Activated T-cell treated with anti-CD3 and anti-CD28 coated beads, Interleukin-2, amount 50 U/mL, for 1 hour (primary cell): Measurements from ENCODE around the gene CASKIN2.
A peak's percentile ranks its signal among the peaks of the same experiment; 100 is the strongest.

Source experiments
- DNase-seq: peaks from one replicate; pipeline ENCODE4 v3.0.0-alpha.2; 2020

CASKIN2 gene

GRCh38 chr17:75548813-75549212 lies 33.5 kb upstream of the CASKIN2 start:
- DNase-seq, result no peak

GRCh38 chr17:75547091-75547490 lies 31.8 kb upstream of the CASKIN2 start:
- no peak for DNase-seq

GRCh38 chr17:75546181-75546580 lies 30.8 kb upstream of the CASKIN2 start:
- no peak for DNase-seq

GRCh38 chr17:75544250-75544649 lies 28.9 kb upstream of the CASKIN2 start:
- no peak for DNase-seq

GRCh38 chr17:75542728-75543336 lies 27.5 kb upstream of the CASKIN2 start:
- DNase-seq, result no peak

- DNase-seq, result no peak
Observed at GRCh38 chr17:75542229-75542628, 26.9 kb upstream of the CASKIN2 start.

- DNase-seq, result no peak
Observed at GRCh38 chr17:75540923-75541503, 25.7 kb upstream of the CASKIN2 start.

GRCh38 chr17:75539967-75540729 lies 24.8 kb upstream of the CASKIN2 start:
- DNase-seq, result no peak

GRCh38 chr17:75536366-75536765 lies 21.0 kb upstream of the CASKIN2 start:
- DNase-seq, result no peak

GRCh38 chr17:75535871-75536270 lies 20.5 kb upstream of the CASKIN2 start:
- no peak for DNase-seq

GRCh38 chr17:75535119-75535537 lies 19.8 kb upstream of the CASKIN2 start:
- peak; percentile 53 for DNase-seq

GRCh38 chr17:75531721-75532072 lies 16.4 kb upstream of the CASKIN2 start:
- DNase-seq, result no peak

- no peak for DNase-seq
Observed at GRCh38 chr17:75530837-75531720, 15.7 kb upstream of the CASKIN2 start.

GRCh38 chr17:75526555-75527270 lies 11.4 kb upstream of the CASKIN2 start:
- no peak for DNase-seq

GRCh38 chr17:75525806-75526554 lies 10.6 kb upstream of the CASKIN2 start:
- no peak for DNase-seq

- DNase-seq, result peak; percentile 89
Observed at GRCh38 chr17:75524970-75525805, 9.9 kb upstream of the CASKIN2 start, which contains the start of gene LLGL2. Gene LLGL2 (plus strand): TSS chr17:75525697. CDS start chr17:75543427, 17,730 bp downstream.

GRCh38 chr17:75524269-75524969 lies 9.1 kb upstream of the CASKIN2 start:
- no peak for DNase-seq

- DNase-seq, result no peak
Observed at GRCh38 chr17:75523647-75524046, 8.3 kb upstream of the CASKIN2 start.

GRCh38 chr17:75521951-75522727 lies 6.8 kb upstream of the CASKIN2 start:
- no peak for DNase-seq
